Measurements from ENCODE around the gene GALNT6. TPM values are rescaled to one million over a fixed set of nuclear protein-coding genes. Genes with fewer than 3 reads are reported as not detected.

Gene GALNT6
- total and polyA plus RNA-seq, 5 experiments from 2014 or later, result 1.5 to 8.3 (median 4.4) TPM

DNA sequence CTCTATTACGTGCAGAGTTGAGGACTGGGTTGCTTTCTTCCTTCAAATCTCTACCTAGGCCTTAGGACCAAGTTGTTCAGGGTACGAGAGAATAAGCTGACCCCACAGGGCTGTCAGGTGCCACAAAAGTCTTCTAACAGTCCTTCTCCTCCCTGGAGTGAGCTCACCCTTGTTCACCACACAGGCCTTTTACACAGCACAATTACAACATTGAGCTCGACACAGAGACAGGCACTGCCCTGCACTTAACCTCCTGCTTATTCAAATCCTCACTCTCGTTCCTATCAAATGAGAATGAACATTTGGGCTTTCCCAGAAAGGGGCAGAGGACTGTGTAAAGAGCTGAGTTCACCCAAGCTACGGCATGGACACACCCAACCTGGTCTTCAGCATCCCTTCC is 2.4 kb downstream of the GALNT6 start:
- Mint-ChIP-seq H3K9me3 (no peaks in the 10 kb centered on the region), H3K4me3 (peak overlapping the region in 3 of 10 donors; percentile 5 to 41 (median 21)), H3K4me1 (peaks cover 38 to 73% (median 69%) of the 10 kb centered on the region in 4 donors), H3K27me3 (peaks cover 0 to 1% (median 0%) of the 10 kb centered on the region in 5 donors), H3K36me3 (no peaks in the 10 kb centered on the region), H3K27ac (peak overlapping the region in 8 of 10 donors; percentile 13 to 57 (median 40))
- no peak for ATAC-seq
- POLR2A ChIA-PET, result interaction anchor here (1.0 to 1.1 kb wide), 3 partner anchors 10 to 20 kb away, joined by 4 to 7 read pairs (median 4); no protein-coding TSS in a partner anchor
- DNase-seq, result no peak

- Mint-ChIP-seq H3K27me3 (peaks cover 0 to 1% (median 0%) of the 10 kb centered on the region in 5 donors), H3K4me1 (peaks cover 34 to 73% (median 69%) of the 10 kb centered on the region in 4 donors), H3K36me3 (no peaks in the 10 kb centered on the region), H3K9me3 (no peaks in the 10 kb centered on the region), H3K27ac (peak overlapping the region in 6 of 10 donors; percentile 2 to 65 (median 50)), H3K4me3 (peak overlapping the region in 1 of 10 donors; percentile 5)
- DNase-seq (no peak), ATAC-seq (no peak)
- POLR2A ChIA-PET, result interaction anchor here (1.0 to 1.8 kb wide), 2 partner anchors 19 to 20 kb away, joined by 3 to 7 read pairs; no protein-coding TSS in a partner anchor
Observed at GRCh38 chr12:51388069-51388799, 3.0 kb downstream of the GALNT6 start.

DNA sequence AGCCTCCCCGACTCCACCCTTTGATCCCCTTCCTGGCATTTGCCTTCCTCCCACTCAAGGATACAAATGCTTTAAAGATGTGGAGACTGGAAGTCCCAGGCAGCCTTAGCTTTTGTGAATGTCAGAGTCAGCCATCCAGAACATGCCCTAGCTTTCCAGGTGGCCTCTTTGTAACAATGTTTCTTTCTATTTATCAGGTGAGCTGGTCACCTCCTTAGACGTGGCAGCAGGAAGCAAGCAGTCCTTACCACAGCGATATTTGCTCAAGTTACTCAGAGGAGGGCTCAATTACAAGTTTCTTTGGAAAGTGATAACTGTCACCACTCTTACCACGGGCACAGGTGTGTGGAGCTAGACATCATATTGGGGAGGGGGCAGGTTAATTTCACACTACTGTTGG is 4.9 kb downstream of the GALNT6 start:
- Mint-ChIP-seq H3K4me3 (no peak overlapping the region), H3K9me3 (no peaks in the 10 kb centered on the region), H3K27ac (peak overlapping the region in 3 of 10 donors; percentile 3 to 88 (median 13)), H3K36me3 (peaks cover 0 to 3% (median 1%) of the 10 kb centered on the region in 3 donors), H3K4me1 (peaks cover 43 to 78% (median 77%) of the 10 kb centered on the region in 4 donors), H3K27me3 (peaks cover 0 to 1% (median 0%) of the 10 kb centered on the region in 5 donors)
- POLR2A ChIA-PET, result interaction anchor here (0.6 to 1.8 kb wide), 2 partner anchors 17 to 81 kb away, joined by 3 to 5 read pairs; no protein-coding TSS in a partner anchor
- ATAC-seq (no peak), DNase-seq (no peak)

- H3K27me3 Mint-ChIP-seq, result peaks cover 0 to 1% (median 0%) of the 10 kb centered on the region in 5 donors
- H3K36me3 Mint-ChIP-seq, result peaks cover 0 to 22% (median 21%) of the 10 kb centered on the region in 3 donors
- ATAC-seq, result peak; percentile 57 to 71
Observed at GRCh38 chr12:51383269-51383905, 7.8 kb downstream of the GALNT6 start.

GRCh38 chr12:51382173-51382572 is 9.0 kb downstream of the GALNT6 start:
- peak overlapping the region in 8 of 10 donors; percentile 12 to 69 (median 50) for H3K4me3 Mint-ChIP-seq
- POLR2A ChIA-PET, result interaction anchor here (2.2 kb wide), 1 partner anchor 13 kb away, joined by 7 read pairs; no protein-coding TSS in a partner anchor
- H3K36me3 Mint-ChIP-seq, result peaks cover 7 to 35% (median 33%) of the 10 kb centered on the region in 3 donors
- peaks cover 0 to 6% (median 0%) of the 10 kb centered on the region in 5 donors for H3K27me3 Mint-ChIP-seq
- peaks cover 27 to 57% (median 52%) of the 10 kb centered on the region in 4 donors for H3K4me1 Mint-ChIP-seq
- peak; percentile 60 to 66 for ATAC-seq
- H3K9me3 Mint-ChIP-seq, result no peaks in the 10 kb centered on the region
- DNase-seq, result peak in 1 of 10 donors; percentile 19
- peak overlapping the region in 7 of 10 donors; percentile 44 to 91 (median 68) for H3K27ac Mint-ChIP-seq

More at GRCh38 chr12:51383269-51383905, 7.8 kb downstream of the GALNT6 start:
- H3K4me3 Mint-ChIP-seq, result peak overlapping the region in 8 of 10 donors; percentile 16 to 81 (median 46)
- H3K9me3 Mint-ChIP-seq, result no peaks in the 10 kb centered on the region
- H3K27ac Mint-ChIP-seq, result peak overlapping the region; percentile 34 to 90 (median 78)
- peaks cover 25 to 57% (median 55%) of the 10 kb centered on the region in 4 donors for H3K4me1 Mint-ChIP-seq
- DNase-seq, result peak in 2 of 10 donors; percentile 23 to 29
- POLR2A ChIA-PET, result interaction anchor here (1.0 to 2.4 kb wide), 4 partner anchors 11 to 38 kb away, joined by 4 to 10 read pairs (median 6); no protein-coding TSS in a partner anchor

GRCh38 chr12:51381226-51382079 is 9.8 kb downstream of the GALNT6 start:
- Mint-ChIP-seq H3K36me3 (peaks cover 7 to 41% (median 38%) of the 10 kb centered on the region in 3 donors), H3K9me3 (no peaks in the 10 kb centered on the region), H3K4me1 (peaks cover 27 to 54% (median 48%) of the 10 kb centered on the region in 4 donors), H3K27ac (peak overlapping the region in 6 of 10 donors; percentile 19 to 91 (median 64)), H3K27me3 (peaks cover 0 to 6% (median 0%) of the 10 kb centered on the region in 5 donors), H3K4me3 (peak overlapping the region in 4 of 10 donors; percentile 28 to 69 (median 54))
- ATAC-seq (no peak), DNase-seq (no peak)
- POLR2A ChIA-PET, result interaction anchor here (1.0 to 2.2 kb wide), 2 partner anchors 10 to 12 kb away, joined by 3 to 7 read pairs; no protein-coding TSS in a partner anchor

- no peak for DNase-seq
- POLR2A ChIA-PET, result no interaction called here
- peaks cover 7 to 53% (median 53%) of the 10 kb centered on the region in 3 donors for H3K36me3 Mint-ChIP-seq
- no peaks in the 10 kb centered on the region for H3K9me3 Mint-ChIP-seq
- H3K27ac Mint-ChIP-seq, result peak overlapping the region in 1 of 10 donors; percentile 61
- H3K4me1 Mint-ChIP-seq, result peaks cover 29 to 59% (median 47%) of the 10 kb centered on the region in 4 donors
- H3K27me3 Mint-ChIP-seq, result peaks cover 0 to 13% (median 0%) of the 10 kb centered on the region in 5 donors
- no peak overlapping the region for H3K4me3 Mint-ChIP-seq
- no peak for ATAC-seq
Observed at GRCh38 chr12:51379571-51379970, 11.6 kb downstream of the GALNT6 start.

DNA sequence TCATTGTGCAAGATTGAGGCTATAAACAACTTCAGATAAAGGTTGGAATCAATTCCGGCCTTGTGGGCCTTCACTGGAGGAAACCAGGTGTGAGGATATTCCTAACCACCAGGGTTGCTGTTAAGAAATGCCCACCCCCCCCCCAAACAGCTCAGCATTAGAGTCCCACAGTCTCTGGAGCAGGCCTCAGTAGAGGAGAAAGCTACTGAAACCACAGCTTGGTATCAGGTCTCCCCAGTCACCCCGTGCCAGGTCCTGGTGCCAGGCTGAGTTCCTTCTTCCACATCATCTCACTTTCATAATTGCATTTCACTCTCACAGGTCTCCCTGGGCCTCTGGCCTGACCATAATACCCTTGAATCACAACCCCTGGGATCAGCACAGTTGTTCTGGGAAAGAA is 12.5 kb downstream of the GALNT6 start:
- Mint-ChIP-seq H3K36me3 (peaks cover 7 to 58% (median 54%) of the 10 kb centered on the region in 3 donors), H3K27me3 (peaks cover 0 to 13% (median 0%) of the 10 kb centered on the region in 5 donors), H3K4me3 (no peak overlapping the region), H3K9me3 (no peaks in the 10 kb centered on the region), H3K27ac (peak overlapping the region in 1 of 10 donors; percentile 61), H3K4me1 (peaks cover 25 to 55% (median 42%) of the 10 kb centered on the region in 4 donors)
- ATAC-seq (no peak), DNase-seq (no peak)
- POLR2A ChIA-PET, result interaction anchor here (1.1 kb wide), 1 partner anchor 10 kb away, joined by 4 read pairs; no protein-coding TSS in a partner anchor

- peaks cover 0 to 13% (median 0%) of the 10 kb centered on the region in 5 donors for H3K27me3 Mint-ChIP-seq
- POLR2A ChIA-PET, result interaction anchor here (0.7 to 1.7 kb wide), 3 partner anchors 9 to 14 kb away, joined by 3 to 4 read pairs (median 4); partner anchors contain the start of gene GALNT6
- DNase-seq (no peak), ATAC-seq (no peak)
- peaks cover 7 to 68% (median 65%) of the 10 kb centered on the region in 3 donors for H3K36me3 Mint-ChIP-seq
- no peaks in the 10 kb centered on the region for H3K9me3 Mint-ChIP-seq
- peak overlapping the region in 6 of 10 donors; percentile 16 to 80 (median 74) for H3K27ac Mint-ChIP-seq
- H3K4me1 Mint-ChIP-seq, result peaks cover 19 to 49% (median 36%) of the 10 kb centered on the region in 4 donors
- no peak overlapping the region for H3K4me3 Mint-ChIP-seq
Observed at GRCh38 chr12:51377099-51377984, 13.9 kb downstream of the GALNT6 start.

- Mint-ChIP-seq H3K4me3 (no peak overlapping the region), H3K9me3 (no peaks in the 10 kb centered on the region), H3K36me3 (peaks cover 7 to 67% (median 61%) of the 10 kb centered on the region in 3 donors), H3K27me3 (peaks cover 0 to 17% (median 0%) of the 10 kb centered on the region in 5 donors), H3K27ac (peak overlapping the region in 2 of 10 donors; percentile 52 to 53), H3K4me1 (peaks cover 24 to 60% (median 45%) of the 10 kb centered on the region in 4 donors)
- ATAC-seq (no peak), DNase-seq (no peak)
- POLR2A ChIA-PET, result interaction anchor here (1.1 kb wide), 1 partner anchor 12 kb away, joined by 3 read pairs; no protein-coding TSS in a partner anchor
Observed at GRCh38 chr12:51374856-51375255, 16.4 kb downstream of the GALNT6 start.

Measured in naive thymus-derived CD8-positive, alpha-beta T cell (primary cell).